ENCODE results near the gene FAM162A.

DNA sequence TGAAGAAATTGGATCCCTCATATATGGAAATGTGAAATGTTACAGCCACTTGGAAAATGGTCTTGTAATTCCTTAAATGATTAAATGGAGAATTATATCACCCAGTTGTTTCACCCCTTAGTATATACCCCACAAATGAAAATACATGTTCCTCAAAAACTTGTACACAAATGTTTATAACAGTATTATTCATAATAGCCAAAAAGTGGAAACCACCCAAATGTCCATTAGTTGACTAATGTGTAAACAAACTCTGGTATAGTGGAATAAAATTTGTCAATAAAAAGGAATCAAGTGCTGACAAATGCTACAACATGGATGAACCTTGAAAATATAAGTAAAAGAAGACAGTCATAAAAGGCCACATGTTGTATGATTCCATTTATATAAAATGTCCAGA is 12.5 kb downstream of the FAM162A start:
- TF ChIP-seq, protein P1, sequence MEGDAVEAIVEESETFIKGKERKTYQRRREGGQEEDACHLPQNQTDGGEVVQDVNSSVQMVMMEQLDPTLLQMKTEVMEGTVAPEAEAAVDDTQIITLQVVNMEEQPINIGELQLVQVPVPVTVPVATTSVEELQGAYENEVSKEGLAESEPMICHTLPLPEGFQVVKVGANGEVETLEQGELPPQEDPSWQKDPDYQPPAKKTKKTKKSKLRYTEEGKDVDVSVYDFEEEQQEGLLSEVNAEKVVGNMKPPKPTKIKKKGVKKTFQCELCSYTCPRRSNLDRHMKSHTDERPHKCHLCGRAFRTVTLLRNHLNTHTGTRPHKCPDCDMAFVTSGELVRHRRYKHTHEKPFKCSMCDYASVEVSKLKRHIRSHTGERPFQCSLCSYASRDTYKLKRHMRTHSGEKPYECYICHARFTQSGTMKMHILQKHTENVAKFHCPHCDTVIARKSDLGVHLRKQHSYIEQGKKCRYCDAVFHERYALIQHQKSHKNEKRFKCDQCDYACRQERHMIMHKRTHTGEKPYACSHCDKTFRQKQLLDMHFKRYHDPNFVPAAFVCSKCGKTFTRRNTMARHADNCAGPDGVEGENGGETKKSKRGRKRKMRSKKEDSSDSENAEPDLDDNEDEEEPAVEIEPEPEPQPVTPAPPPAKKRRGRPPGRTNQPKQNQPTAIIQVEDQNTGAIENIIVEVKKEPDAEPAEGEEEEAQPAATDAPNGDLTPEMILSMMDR (IDR thresholded peaks at IDR 0.05; ENCODE audit: low read depth, low read length): no peak
- no peak for TF ChIP-seq EZH2phosphoT487 (IDR thresholded peaks at IDR 0.05; ENCODE audit: low read depth)
